Measurements from ENCODE around the gene PTTG2. TPM values are rescaled to one million over a fixed set of nuclear protein-coding genes. Genes with fewer than 3 reads are reported as not detected.

Gene PTTG2
- total and polyA plus RNA-seq, 2 of the 4 experiments (the other 2 are of a cell fraction) = not detected

GRCh38 chr4:37956941-37957340, 3.3 kb upstream of the PTTG2 start:
- no peaks in the 10 kb centered on the region; the same call in 1 of the 2 replicates for H3K4me1 ChIP-seq (ENCODE audit: control insufficient read depth, insufficient read depth, low read length)
- CTCF ChIA-PET = no interaction called here
- H3K4me3 ChIP-seq (ENCODE audit: insufficient read depth, low read depth, low read length) = no peak overlapping the region
- H3K9ac ChIP-seq (ENCODE audit: low read depth, low read length) = no peak overlapping the region
- no peak overlapping the region for H3K4ac ChIP-seq (ENCODE audit: low read depth, low read length)
- H4K8ac ChIP-seq (ENCODE audit: low read depth in 2 of 2, low read length in 2 of 2) = no peak overlapping the region
- no peak overlapping the region for H3K18ac ChIP-seq (ENCODE audit: low read depth, low read length)
- TF ChIP-seq FOS (IDR thresholded peaks at IDR 0.05; ENCODE audit: low read depth, low read length) = no peak
- no peak for TF ChIP-seq RAD21 (IDR thresholded peaks at IDR 0.05; ENCODE audit: low read length)
- TF ChIP-seq MAFK (IDR thresholded peaks at IDR 0.05; ENCODE audit: low read depth, low read length) = no peak
- TF ChIP-seq, protein P1, sequence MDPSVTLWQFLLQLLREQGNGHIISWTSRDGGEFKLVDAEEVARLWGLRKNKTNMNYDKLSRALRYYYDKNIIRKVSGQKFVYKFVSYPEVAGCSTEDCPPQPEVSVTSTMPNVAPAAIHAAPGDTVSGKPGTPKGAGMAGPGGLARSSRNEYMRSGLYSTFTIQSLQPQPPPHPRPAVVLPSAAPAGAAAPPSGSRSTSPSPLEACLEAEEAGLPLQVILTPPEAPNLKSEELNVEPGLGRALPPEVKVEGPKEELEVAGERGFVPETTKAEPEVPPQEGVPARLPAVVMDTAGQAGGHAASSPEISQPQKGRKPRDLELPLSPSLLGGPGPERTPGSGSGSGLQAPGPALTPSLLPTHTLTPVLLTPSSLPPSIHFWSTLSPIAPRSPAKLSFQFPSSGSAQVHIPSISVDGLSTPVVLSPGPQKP (IDR thresholded peaks at IDR 0.05; ENCODE audit: borderline replicate concordance, low read depth, low read length) = no peak
- TF ChIP-seq CHD1 (IDR thresholded peaks at IDR 0.05; ENCODE audit: low read depth, low read length) = no peak
- TF ChIP-seq MXI1 (IDR thresholded peaks at IDR 0.05; ENCODE audit: borderline replicate concordance, low read depth, low read length) = no peak
- TF ChIP-seq RCOR1 (IDR thresholded peaks at IDR 0.05; ENCODE audit: insufficient replicate concordance, low read length) = no peak
- no peak for TF ChIP-seq POLR2A (IDR thresholded peaks at IDR 0.05; ENCODE audit: low read depth, low read length)
- TF ChIP-seq SMC3 (IDR thresholded peaks at IDR 0.05; ENCODE audit: low read depth, low read length) = no peak
- TF ChIP-seq RFX5 (IDR thresholded peaks at IDR 0.05; ENCODE audit: low read depth, low read length) = no peak
- TF ChIP-seq, protein P2, sequence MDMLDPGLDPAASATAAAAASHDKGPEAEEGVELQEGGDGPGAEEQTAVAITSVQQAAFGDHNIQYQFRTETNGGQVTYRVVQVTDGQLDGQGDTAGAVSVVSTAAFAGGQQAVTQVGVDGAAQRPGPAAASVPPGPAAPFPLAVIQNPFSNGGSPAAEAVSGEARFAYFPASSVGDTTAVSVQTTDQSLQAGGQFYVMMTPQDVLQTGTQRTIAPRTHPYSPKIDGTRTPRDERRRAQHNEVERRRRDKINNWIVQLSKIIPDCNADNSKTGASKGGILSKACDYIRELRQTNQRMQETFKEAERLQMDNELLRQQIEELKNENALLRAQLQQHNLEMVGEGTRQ (IDR thresholded peaks at IDR 0.05; ENCODE audit: low read depth, low read length) = no peak
- TF ChIP-seq MAZ (IDR thresholded peaks at IDR 0.05; ENCODE audit: borderline replicate concordance, low read depth, low read length) = no peak
- H2BK120ac ChIP-seq (ENCODE audit: low read depth, low read length) = no peak overlapping the region
- H3K27ac ChIP-seq (ENCODE audit: insufficient read depth, low read length) = no peak overlapping the region
- peaks cover 20% of the 10 kb centered on the region for H3K27me3 ChIP-seq (ENCODE audit: control insufficient read depth, insufficient read depth, low read length)
- no peaks in the 10 kb centered on the region for H3K36me3 ChIP-seq (ENCODE audit: control insufficient read depth, insufficient read depth, low read length)
- POLR2A ChIA-PET (ENCODE audit: unreplicated experiment) = no interaction called here
- no peak overlapping the region for H2BK5ac ChIP-seq (ENCODE audit: low read depth, low read length, poor library complexity, severe bottlenecking)
- H2AK9ac ChIP-seq (replicated peaks; ENCODE audit: low read depth, low read length, poor library complexity) = no peak overlapping the region
- no peak overlapping the region for H4K5ac ChIP-seq (ENCODE audit: low read depth, low read length)
- DNase-seq (no peak), ATAC-seq (ENCODE audit: low read depth) (no peak)
- no CpG with 5 or more reads among the region's 4 CpGs for WGBS, 2 experiments (ENCODE audit: extremely low coverage in 2 of 2, insufficient read length in 1 of 2)
- intact Hi-C loops (cut with micrococcal nuclease) (no loop called here), dilution Hi-C loops (cut with HindIII; ENCODE audit: low sequenced_read_pairs, unreplicated experiment) (no loop called here), in situ Hi-C loops (cut with MboI; ENCODE audit: low sequenced_read_pairs) (no loop called here)
- no peak overlapping the region for H2AFZ ChIP-seq (replicated peaks; ENCODE audit: low read length, poor library complexity)
- H4K20me1 ChIP-seq (ENCODE audit: insufficient read depth, low read length) = peaks cover 5% of the 10 kb centered on the region; the same call in 1 of the 2 replicates
- no peak overlapping the region for H2AK5ac ChIP-seq (ENCODE audit: low read depth, low read length)
- no peak overlapping the region for H3K14ac ChIP-seq (replicated peaks; ENCODE audit: low read depth, low read length)
- H3K79me1 ChIP-seq (ENCODE audit: low read depth in 1 of 2, low read length in 2 of 2) = no peaks in the 10 kb centered on the region
- no peak overlapping the region for H2BK20ac ChIP-seq (ENCODE audit: low read depth, low read length)
- H3K9me3 ChIP-seq (ENCODE audit: control insufficient read depth, insufficient read depth, low read length) = no peaks in the 10 kb centered on the region
- H3K23ac ChIP-seq (ENCODE audit: low read depth, low read length) = no peak overlapping the region
- peaks cover 8% of the 10 kb centered on the region; the same call in 1 of the 2 replicates for H3K9me1 ChIP-seq (ENCODE audit: insufficient read depth, low read length)
- no peak overlapping the region for H3K56ac ChIP-seq (ENCODE audit: extremely low read depth, insufficient read depth, low read length)
- BruUV-seq (replicated peaks) = no TSS peak
- H4K91ac ChIP-seq (ENCODE audit: insufficient read depth, low read depth, low read length) = no peak overlapping the region
- H3K4me2 ChIP-seq (ENCODE audit: low read depth, low read length) = no peak overlapping the region
- no peak overlapping the region for H2BK15ac ChIP-seq (ENCODE audit: low read depth, low read length)
